ENCODE results near the gene PTPN3. TPM values are rescaled to one million over a fixed set of nuclear protein-coding genes. Genes with fewer than 3 reads are reported as not detected.

PTPN3 gene
- total and polyA plus RNA-seq, 2 donors (not counting 1 experiment from before 2014, with no cell fraction given), result not detected

DNA sequence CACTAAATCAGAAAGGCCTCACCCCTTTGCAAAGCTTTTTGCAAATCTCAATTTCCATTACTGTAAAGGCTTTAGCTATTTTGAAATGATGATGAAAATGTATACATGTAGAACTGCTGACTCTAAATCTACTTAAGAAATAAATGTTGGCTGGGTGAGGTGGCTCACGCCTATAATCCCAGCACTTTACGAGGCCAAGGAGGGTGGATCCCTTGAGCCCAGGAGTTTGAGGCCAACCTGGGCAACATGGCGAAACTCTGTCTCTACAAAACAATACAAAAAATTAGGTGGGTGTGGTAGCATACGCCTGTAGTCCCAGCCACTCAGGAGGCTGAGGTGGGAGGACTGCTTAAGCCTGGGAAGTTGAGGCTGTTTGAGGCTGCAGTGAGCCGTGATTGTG is 64.6 kb downstream of the PTPN3 start:
- Mint-ChIP-seq H3K27ac (no peak overlapping the region), H3K4me3 (no peak overlapping the region), H3K4me1 (no peaks in the 10 kb centered on the region), H3K27me3 (peaks cover 25% of the 10 kb centered on the region), H3K9me3 (ENCODE audit: insufficient read depth) (no peaks in the 10 kb centered on the region)
- Histone ChIP-seq H3K4me3 (ENCODE audit: control extremely low read depth in 1 of 5, extremely low read depth in 1 of 5, insufficient read depth in 1 of 5, low read depth in 2 of 5, low read length in 4 of 5) (no peak overlapping the region), H3K36me3 (replicated peaks in 1 of 2; ENCODE audit: control extremely low read depth in 1 of 2, control insufficient read depth in 1 of 2, extremely low read depth in 1 of 2, insufficient read depth in 2 of 2, low read length in 1 of 2) (no peaks in the 10 kb centered on the region), H2AFZ (ENCODE audit: insufficient read depth, low read depth, low read length, poor library complexity, severe bottlenecking) (no peak overlapping the region), H3K4me2 (replicated peaks; ENCODE audit: low read depth, low read length, poor library complexity, severe bottlenecking) (no peak overlapping the region), H3K79me2 (ENCODE audit: control insufficient read depth, insufficient read depth, low read length) (no peaks in the 10 kb centered on the region), H3K27me3 (replicated peaks in 1 of 4; ENCODE audit: control extremely low read depth in 1 of 4, control insufficient read depth in 3 of 4, insufficient read depth in 4 of 4, low read length in 3 of 4) (peaks cover 0 to 6% (median 3%) of the 10 kb centered on the region in 4 experiments), H3K27ac (ENCODE audit: low read length in 2 of 2) (no peak overlapping the region), H3K4me1 (ENCODE audit: control insufficient read depth in 2 of 2, insufficient read depth in 2 of 2, low read length in 2 of 2) (no peaks in the 10 kb centered on the region), H3K9ac (ENCODE audit: low read length) (no peak overlapping the region), H3K9me3 (ENCODE audit: control extremely low read depth in 1 of 3, control insufficient read depth in 2 of 3, insufficient read depth in 1 of 3, low read length in 2 of 3) (peaks cover 0 to 3% (median 0%) of the 10 kb centered on the region in 3 donors), H4K20me1 (ENCODE audit: control insufficient read depth, insufficient read depth, low read length, poor library complexity, severe bottlenecking) (no peaks in the 10 kb centered on the region)
- TF ChIP-seq EZH2 (IDR thresholded peaks at IDR 0.05; ENCODE audit: borderline replicate concordance, insufficient read depth, low read depth, low read length, poor library complexity, severe bottlenecking), result no peak
- TF ChIP-seq, protein P1, sequence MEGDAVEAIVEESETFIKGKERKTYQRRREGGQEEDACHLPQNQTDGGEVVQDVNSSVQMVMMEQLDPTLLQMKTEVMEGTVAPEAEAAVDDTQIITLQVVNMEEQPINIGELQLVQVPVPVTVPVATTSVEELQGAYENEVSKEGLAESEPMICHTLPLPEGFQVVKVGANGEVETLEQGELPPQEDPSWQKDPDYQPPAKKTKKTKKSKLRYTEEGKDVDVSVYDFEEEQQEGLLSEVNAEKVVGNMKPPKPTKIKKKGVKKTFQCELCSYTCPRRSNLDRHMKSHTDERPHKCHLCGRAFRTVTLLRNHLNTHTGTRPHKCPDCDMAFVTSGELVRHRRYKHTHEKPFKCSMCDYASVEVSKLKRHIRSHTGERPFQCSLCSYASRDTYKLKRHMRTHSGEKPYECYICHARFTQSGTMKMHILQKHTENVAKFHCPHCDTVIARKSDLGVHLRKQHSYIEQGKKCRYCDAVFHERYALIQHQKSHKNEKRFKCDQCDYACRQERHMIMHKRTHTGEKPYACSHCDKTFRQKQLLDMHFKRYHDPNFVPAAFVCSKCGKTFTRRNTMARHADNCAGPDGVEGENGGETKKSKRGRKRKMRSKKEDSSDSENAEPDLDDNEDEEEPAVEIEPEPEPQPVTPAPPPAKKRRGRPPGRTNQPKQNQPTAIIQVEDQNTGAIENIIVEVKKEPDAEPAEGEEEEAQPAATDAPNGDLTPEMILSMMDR (IDR thresholded peaks at IDR 0.05), result no peak
- 71% methylated on average over 1 of the region's 5 CpGs for WGBS (ENCODE audit: insufficient coverage)
- ATAC-seq (ENCODE audit: low read depth), result no peak
- no peak for DNase-seq
- intact Hi-C loops (cut with micrococcal nuclease), result no loop called here
- CTCF ChIA-PET, result interaction anchor here (1.3 kb wide), 1 partner anchor 13 kb away, joined by 3 read pairs; no protein-coding TSS in a partner anchor
- POLR2A ChIA-PET, result no interaction called here

DNA sequence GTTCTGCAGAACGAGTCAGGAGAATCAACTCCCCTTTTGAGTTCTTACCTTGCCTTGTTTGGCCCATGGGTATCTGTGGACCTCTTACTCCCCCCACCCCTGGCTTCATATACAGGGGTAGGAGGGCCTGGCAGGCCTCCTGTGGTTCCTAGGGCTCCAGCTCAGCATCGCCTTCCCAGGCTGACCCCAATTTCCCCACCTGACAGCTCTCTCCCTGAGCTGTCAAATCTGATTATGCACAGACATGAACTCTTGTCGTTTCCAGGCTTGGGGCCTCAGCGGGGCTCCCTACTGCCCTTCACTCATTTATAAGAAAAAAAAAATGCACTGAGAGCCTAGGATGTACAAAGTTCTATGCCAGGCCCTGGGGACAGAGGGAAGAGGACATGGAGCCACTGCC is 67.9 kb downstream of the PTPN3 start:
- intact Hi-C loops (cut with micrococcal nuclease), result no loop called here
- Mint-ChIP-seq H3K9me3 (ENCODE audit: insufficient read depth) (no peaks in the 10 kb centered on the region), H3K27ac (no peak overlapping the region), H3K4me3 (no peak overlapping the region), H3K4me1 (no peaks in the 10 kb centered on the region), H3K27me3 (peaks cover 10% of the 10 kb centered on the region)
- CTCF ChIA-PET, result interaction anchor here (0.7 kb wide), 1 partner anchor 38 kb away, joined by 3 read pairs; no protein-coding TSS in a partner anchor
- H4K20me1 ChIP-seq (ENCODE audit: control insufficient read depth, insufficient read depth, low read length, poor library complexity, severe bottlenecking), result no peaks in the 10 kb centered on the region
- no peak overlapping the region for H3K4me2 ChIP-seq (replicated peaks; ENCODE audit: low read depth, low read length, poor library complexity, severe bottlenecking)
- 45% methylated on average over 2 of the region's 4 CpGs for WGBS (ENCODE audit: insufficient coverage)
- no peak overlapping the region for H2AFZ ChIP-seq (ENCODE audit: insufficient read depth, low read depth, low read length, poor library complexity, severe bottlenecking)
- H3K79me2 ChIP-seq (ENCODE audit: control insufficient read depth, insufficient read depth, low read length), result no peaks in the 10 kb centered on the region
- DNase-seq (no peak), ATAC-seq (ENCODE audit: low read depth) (no peak)
- H3K27ac ChIP-seq (ENCODE audit: low read length in 2 of 2), result no peak overlapping the region
- peaks cover 0 to 2% (median 0%) of the 10 kb centered on the region in 4 experiments for H3K27me3 ChIP-seq (replicated peaks in 1 of 4; ENCODE audit: control extremely low read depth in 1 of 4, control insufficient read depth in 3 of 4, insufficient read depth in 4 of 4, low read length in 3 of 4)
- POLR2A ChIA-PET, result no interaction called here
- no peaks in the 10 kb centered on the region for H3K4me1 ChIP-seq (ENCODE audit: control insufficient read depth in 2 of 2, insufficient read depth in 2 of 2, low read length in 2 of 2)
- no peak overlapping the region for H3K4me3 ChIP-seq (ENCODE audit: control extremely low read depth in 1 of 5, extremely low read depth in 1 of 5, insufficient read depth in 1 of 5, low read depth in 2 of 5, low read length in 4 of 5)
- TF ChIP-seq, protein P1 (IDR thresholded peaks at IDR 0.05), result no peak
- no peak for TF ChIP-seq EZH2 (IDR thresholded peaks at IDR 0.05; ENCODE audit: borderline replicate concordance, insufficient read depth, low read depth, low read length, poor library complexity, severe bottlenecking)
- peaks cover 0 to 3% (median 0%) of the 10 kb centered on the region in 3 donors for H3K9me3 ChIP-seq (ENCODE audit: control extremely low read depth in 1 of 3, control insufficient read depth in 2 of 3, insufficient read depth in 1 of 3, low read length in 2 of 3)
- no peaks in the 10 kb centered on the region for H3K36me3 ChIP-seq (replicated peaks in 1 of 2; ENCODE audit: control extremely low read depth in 1 of 2, control insufficient read depth in 1 of 2, extremely low read depth in 1 of 2, insufficient read depth in 2 of 2, low read length in 1 of 2)
- no peak overlapping the region for H3K9ac ChIP-seq (ENCODE audit: low read length)

All from B cell (primary cell).